A673 (cell line): ENCODE data around the gene DPM1.

Source experiments
- CTCF ChIP-seq: fragments of 300-800, 200-600 bp; sonication (generic); conservative IDR thresholded peaks from 2 replicates; pipeline ENCODE4 v1.5.1; 2017; ENCODE audit warnings: low read depth, mild to moderate bottlenecking, antibody characterized with exemption, low read length, moderate library complexity, mixed read lengths
- EZH2 ChIP-seq: fragments of 200-600 bp; sonication (generic); IDR thresholded peaks from 2 replicates; pipeline ENCODE4 v1.6.1; 2017; ENCODE audit warnings: borderline replicate concordance, low read depth, mild to moderate bottlenecking, mixed read lengths, antibody characterized with exemption, low read length; ENCODE audit not compliant: poor library complexity, severe bottlenecking

- no peak for TF ChIP-seq CTCF
- no peak for TF ChIP-seq EZH2
These were observed 37.3 kb downstream of the DPM1 start for GRCh38 chr20:50920997-50921396.
